AG09309 (cell line): ENCODE measurements around the gene ROPN1B.

Experiments used
- DNase-seq: peaks from one replicate; pipeline ENCODE4 v3.0.0-alpha.2; 2010; ENCODE audit warnings: low read depth
- H3K4me3 ChIP-seq: 2 replicates; pipeline ENCODE4 v1.5.1; 2011; ENCODE audit warnings: mild to moderate bottlenecking, low read depth, low read length, moderate library complexity; ENCODE audit not compliant: control insufficient read depth
- TF ChIP-seq, protein P1 (sequence below): IDR thresholded peaks from 2 replicates; pipeline ENCODE4 v1.5.1; 2011; ENCODE audit warnings: mild to moderate bottlenecking, low read depth, low read length, inconsistent platforms; ENCODE audit not compliant: insufficient read depth, control insufficient read depth; ENCODE audit errors: missing control alignments

The ROPN1B gene

DNA sequence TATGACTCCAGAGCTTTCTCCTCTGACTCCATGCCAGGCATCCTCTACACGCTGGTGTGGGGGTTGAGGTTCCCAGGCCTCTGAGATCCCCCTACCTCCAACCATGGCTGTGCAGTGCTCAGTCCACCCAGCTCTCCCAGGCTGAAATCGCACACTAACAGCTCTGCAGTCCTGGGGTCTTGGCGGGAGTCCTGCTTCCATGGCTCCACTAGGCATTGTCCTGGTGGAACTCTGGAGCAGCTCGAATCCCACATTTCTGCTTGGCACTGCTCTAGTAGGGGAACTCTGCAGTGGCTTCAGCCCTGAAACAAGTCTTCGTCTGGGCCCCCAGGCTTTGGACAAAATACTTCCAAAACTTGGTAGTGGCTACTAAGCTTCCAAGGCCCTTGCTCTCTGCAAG lies 50.7 kb downstream of the ROPN1B start:
- no peak overlapping the region for H3K4me3 ChIP-seq
- no peak for DNase-seq
- TF ChIP-seq, protein P1, sequence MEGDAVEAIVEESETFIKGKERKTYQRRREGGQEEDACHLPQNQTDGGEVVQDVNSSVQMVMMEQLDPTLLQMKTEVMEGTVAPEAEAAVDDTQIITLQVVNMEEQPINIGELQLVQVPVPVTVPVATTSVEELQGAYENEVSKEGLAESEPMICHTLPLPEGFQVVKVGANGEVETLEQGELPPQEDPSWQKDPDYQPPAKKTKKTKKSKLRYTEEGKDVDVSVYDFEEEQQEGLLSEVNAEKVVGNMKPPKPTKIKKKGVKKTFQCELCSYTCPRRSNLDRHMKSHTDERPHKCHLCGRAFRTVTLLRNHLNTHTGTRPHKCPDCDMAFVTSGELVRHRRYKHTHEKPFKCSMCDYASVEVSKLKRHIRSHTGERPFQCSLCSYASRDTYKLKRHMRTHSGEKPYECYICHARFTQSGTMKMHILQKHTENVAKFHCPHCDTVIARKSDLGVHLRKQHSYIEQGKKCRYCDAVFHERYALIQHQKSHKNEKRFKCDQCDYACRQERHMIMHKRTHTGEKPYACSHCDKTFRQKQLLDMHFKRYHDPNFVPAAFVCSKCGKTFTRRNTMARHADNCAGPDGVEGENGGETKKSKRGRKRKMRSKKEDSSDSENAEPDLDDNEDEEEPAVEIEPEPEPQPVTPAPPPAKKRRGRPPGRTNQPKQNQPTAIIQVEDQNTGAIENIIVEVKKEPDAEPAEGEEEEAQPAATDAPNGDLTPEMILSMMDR = no peak

DNA sequence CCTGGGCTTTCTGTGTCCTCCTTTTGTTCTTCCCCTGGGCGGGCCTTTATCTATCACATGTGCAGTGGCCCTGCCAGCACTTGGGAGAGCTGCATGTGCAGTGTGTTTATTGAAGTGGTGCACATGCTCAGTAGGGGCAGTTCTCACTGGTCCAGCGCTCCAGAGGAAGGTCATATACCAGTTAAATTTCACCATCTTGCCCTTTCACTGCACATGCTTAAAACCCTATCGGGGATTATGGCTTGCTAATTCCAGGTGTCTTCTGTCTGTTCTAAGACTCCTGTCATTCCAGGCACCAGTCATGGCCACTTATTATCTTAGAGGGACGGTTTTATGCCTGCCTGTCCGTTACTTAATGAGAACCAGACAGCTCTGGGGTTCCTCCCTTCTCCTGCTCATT lies 52.2 kb downstream of the ROPN1B start:
- TF ChIP-seq, protein P1 = no peak
- no peak for DNase-seq
- no peak overlapping the region for H3K4me3 ChIP-seq

DNA sequence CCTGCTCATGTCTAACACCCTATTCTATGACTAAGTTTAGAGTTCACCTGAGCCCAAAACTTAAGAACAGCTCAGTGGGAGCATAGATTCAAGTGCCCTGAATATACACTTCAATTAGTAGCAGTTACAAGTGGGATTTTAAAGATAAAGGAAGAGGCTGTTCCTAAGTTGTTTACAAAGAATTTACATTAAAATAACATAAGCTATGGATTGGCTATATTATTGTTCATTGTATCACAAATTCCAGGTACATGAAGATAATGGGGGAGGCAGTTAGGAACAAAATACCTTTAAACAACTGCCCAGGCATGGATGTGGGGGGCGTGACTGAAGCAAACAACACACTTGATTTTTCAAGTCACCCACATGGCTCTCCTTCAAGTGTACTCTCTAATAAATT lies 52.7 kb downstream of the ROPN1B start:
- DNase-seq = no peak
- TF ChIP-seq, protein P1 = no peak
- no peak overlapping the region for H3K4me3 ChIP-seq

DNA sequence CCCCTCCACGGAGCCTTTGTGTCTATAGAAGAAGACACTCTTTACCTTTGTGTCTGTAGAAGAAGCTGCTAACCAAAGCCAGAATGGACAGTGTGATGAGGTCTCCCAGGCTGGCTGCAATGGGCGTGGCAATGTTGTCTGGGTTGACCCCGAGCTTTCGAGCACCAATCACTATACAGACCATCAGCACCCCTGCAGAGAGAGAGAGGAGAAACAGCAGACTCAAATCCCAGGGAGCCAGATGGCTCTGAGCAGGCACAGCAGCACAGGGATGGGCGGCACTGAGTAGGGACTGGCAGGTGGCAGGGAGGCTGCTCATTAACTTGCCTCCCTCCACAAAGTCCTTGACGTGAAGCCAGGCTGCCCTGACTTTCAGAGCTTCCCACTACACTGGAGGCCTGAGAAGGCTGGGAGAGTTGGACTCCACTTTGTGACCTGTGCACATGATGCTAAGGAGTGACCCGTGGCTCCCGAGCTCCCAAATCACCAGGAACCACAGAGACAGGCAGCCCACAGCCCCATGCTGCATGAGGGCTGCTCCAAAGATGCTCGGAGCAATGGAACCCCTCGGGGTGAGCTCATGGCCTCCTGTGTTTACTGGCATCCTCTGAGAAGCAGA lies 53.9 kb downstream of the ROPN1B start:
- TF ChIP-seq, protein P1 = no peak
- H3K4me3 ChIP-seq = no peak overlapping the region
- DNase-seq = no peak

DNA sequence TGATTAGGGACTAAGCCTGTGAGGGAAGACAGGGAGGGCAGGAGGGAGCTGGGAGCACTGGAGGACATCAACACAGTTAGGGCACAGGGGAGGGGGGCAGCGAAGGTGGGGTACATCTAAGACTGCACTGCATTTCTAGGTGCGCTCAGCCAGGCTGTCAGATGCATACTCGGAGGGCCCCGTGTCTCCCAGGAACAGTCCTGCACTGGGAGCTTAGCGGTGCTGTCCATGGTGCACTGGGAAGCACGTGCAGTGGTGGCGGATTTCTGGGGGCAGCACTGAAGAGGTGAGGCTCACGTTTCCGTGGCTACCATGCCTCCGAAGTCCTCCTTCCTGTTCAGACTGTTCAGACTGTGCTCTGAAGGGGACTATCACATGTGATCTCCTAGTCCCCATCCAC lies 54.4 kb downstream of the ROPN1B start:
- DNase-seq = no peak
- no peak overlapping the region for H3K4me3 ChIP-seq
- TF ChIP-seq, protein P1 = no peak

DNA sequence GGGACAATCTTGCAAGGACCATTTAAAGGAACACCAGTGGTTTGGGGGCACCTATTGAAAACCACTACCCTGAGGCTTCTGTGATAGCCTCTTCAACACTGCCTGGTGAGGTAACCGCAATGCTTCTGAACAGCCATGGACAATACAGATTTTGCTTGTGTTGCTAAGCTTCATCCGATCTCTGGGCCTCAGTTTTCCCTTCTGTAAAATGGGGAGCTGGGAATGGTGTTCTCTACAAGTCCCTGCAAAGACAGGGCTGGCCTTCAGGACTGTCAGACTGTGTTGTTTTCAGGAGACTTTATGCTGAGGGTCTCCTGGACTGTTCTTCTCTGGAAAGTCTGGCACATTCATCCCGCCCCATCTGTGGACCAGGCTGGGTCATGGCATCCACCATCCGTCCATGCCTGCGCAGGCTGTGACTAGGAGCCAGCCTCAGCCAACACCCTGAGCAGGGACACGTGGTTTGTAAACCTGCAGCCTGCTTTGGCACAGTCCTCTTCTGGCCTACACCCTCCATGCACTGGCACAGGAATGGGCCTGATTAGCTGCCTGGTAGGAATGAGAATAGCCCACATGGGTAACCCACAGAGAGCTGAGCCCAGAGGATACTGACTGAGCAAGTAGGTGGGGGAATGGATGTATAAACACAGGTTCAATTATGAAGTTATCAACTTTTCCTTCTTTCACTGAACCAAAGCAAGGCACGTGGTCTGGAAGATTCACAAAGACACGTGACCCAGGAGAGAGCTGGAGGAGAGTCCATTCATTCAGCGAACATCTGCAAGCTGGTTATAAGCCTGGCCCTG lies 55.3 kb downstream of the ROPN1B start:
- H3K4me3 ChIP-seq = no peak overlapping the region
- DNase-seq = no peak
- TF ChIP-seq, protein P1 = no peak
